SK-N-SH treated with all-trans-retinoic acid at 6 μM for 48 hours (cell line): ENCODE data around the gene GMPS.
A peak's percentile ranks its signal among the peaks of the same experiment; 100 is the strongest.
"Not testable (repeated sequence)": the region's sequence is repeated elsewhere in the genome, so short reads cannot be mapped to it uniquely, and the experiment has no call there.

Experiments used
- ATAC-seq: fragments of 200-7000 bp; cut with Tn5 transposase; 3 replicates; pipeline ENCODE4 v1.9.1; 2020; ENCODE audit warnings: mild to moderate bottlenecking, moderate library complexity
- ARNTL ChIP-seq: fragments of 450-650 bp; formaldehyde crosslinking; IDR thresholded peaks from 2 replicates; pipeline ENCODE4 v1.5.0; 2020; ENCODE audit warnings: low read depth, mild to moderate bottlenecking, moderate library complexity, borderline replicate concordance
- BACH2 ChIP-seq: fragments of 250-450 bp; sonication (Bioruptor Pico); IDR thresholded peaks from 2 replicates; pipeline ENCODE4 v1.9.0; 2021; ENCODE audit warnings: mild to moderate bottlenecking, borderline replicate concordance
- CSDC2 ChIP-seq: fragments of 250-450 bp; sonication (Bioruptor Pico); IDR thresholded peaks from 2 replicates; pipeline ENCODE4 v1.5.0; 2020; ENCODE audit warnings: mild to moderate bottlenecking, moderate library complexity
- ESRRG ChIP-seq: fragments of 250-450 bp; sonication (Bioruptor Pico); IDR thresholded peaks from 2 replicates; pipeline ENCODE4 v1.6.1; 2021; ENCODE audit warnings: mild to moderate bottlenecking
- GLIS3 ChIP-seq: fragments of 250-450 bp; sonication (Bioruptor Pico); IDR thresholded peaks from 2 replicates; pipeline ENCODE4 v1.5.0; 2020; ENCODE audit warnings: mild to moderate bottlenecking, moderate library complexity
- ISL1 ChIP-seq: fragments of 250-450 bp; sonication (Bioruptor Pico); IDR thresholded peaks from 2 replicates; pipeline ENCODE4 v2.1.2; 2022; ENCODE audit warnings: mild to moderate bottlenecking, moderate library complexity
- PATZ1 ChIP-seq: fragments of 250-450 bp; sonication (Bioruptor Pico); IDR thresholded peaks from 2 replicates; pipeline ENCODE4 v1.8.0; 2020; ENCODE audit warnings: mild to moderate bottlenecking, moderate library complexity, borderline replicate concordance
- RARB ChIP-seq: fragments of 250-450 bp; sonication (Bioruptor Pico); IDR thresholded peaks from 2 replicates; pipeline ENCODE4 v1.8.0; 2021; ENCODE audit warnings: mild to moderate bottlenecking, moderate library complexity
- SNAI2 ChIP-seq: fragments of 250-450 bp; sonication (Bioruptor Pico); IDR thresholded peaks from 2 replicates; pipeline ENCODE4 v1.5.0; 2020; ENCODE audit warnings: mild to moderate bottlenecking, moderate library complexity
- TCF4 ChIP-seq: fragments of 250-450 bp; sonication (Bioruptor Pico); IDR thresholded peaks from 2 replicates; pipeline ENCODE4 v1.8.0; 2021; ENCODE audit warnings: mild to moderate bottlenecking, moderate library complexity, borderline replicate concordance
- ZC3H10 ChIP-seq: fragments of 250-450 bp; sonication (Bioruptor Pico); IDR thresholded peaks from 2 replicates; pipeline ENCODE4 v1.5.1; 2021; ENCODE audit warnings: mild to moderate bottlenecking, moderate library complexity
- ZFP3 ChIP-seq: fragments of 250-450 bp; sonication (Bioruptor Pico); IDR thresholded peaks from 2 replicates; pipeline ENCODE4 v1.5.0; 2020; ENCODE audit warnings: mild to moderate bottlenecking, moderate library complexity
- ZFP30 ChIP-seq: fragments of 450-650 bp; formaldehyde crosslinking; IDR thresholded peaks from 2 replicates; pipeline ENCODE4 v1.5.0; 2022; ENCODE audit warnings: mild to moderate bottlenecking, moderate library complexity
- ZNF565 ChIP-seq: fragments of 450-650 bp; formaldehyde crosslinking; conservative IDR thresholded peaks from 2 replicates; pipeline ENCODE4 v1.5.0; 2020; ENCODE audit warnings: low read depth, mild to moderate bottlenecking, moderate library complexity
- ZNF70 ChIP-seq: fragments of 450-650 bp; formaldehyde crosslinking; IDR thresholded peaks from 2 replicates; pipeline ENCODE4 v1.5.0; 2020; ENCODE audit warnings: mild to moderate bottlenecking, moderate library complexity
- TF ChIP-seq, protein P1 (sequence below): fragments of 250-450 bp; sonication (Bioruptor Pico); IDR thresholded peaks from 2 replicates; pipeline ENCODE4 v1.5.0; 2020; ENCODE audit warnings: mild to moderate bottlenecking, moderate library complexity
- TF ChIP-seq, protein P2 (sequence below): fragments of 250-450 bp; sonication (Bioruptor Pico); IDR thresholded peaks from 2 replicates; pipeline ENCODE4 v1.8.0; 2021; ENCODE audit warnings: low read depth, mild to moderate bottlenecking, moderate library complexity, borderline replicate concordance

Gene GMPS

GRCh38 chr3:155870133-155870944, at the start of gene GMPS:
GMPS (plus strand) TSS chr3:155870650; CDS start chr3:155870871, 221 bp downstream.
- TF ChIP-seq CSDC2 (CRISPR knock-in tag) = no peak
- TF ChIP-seq, protein P1, sequence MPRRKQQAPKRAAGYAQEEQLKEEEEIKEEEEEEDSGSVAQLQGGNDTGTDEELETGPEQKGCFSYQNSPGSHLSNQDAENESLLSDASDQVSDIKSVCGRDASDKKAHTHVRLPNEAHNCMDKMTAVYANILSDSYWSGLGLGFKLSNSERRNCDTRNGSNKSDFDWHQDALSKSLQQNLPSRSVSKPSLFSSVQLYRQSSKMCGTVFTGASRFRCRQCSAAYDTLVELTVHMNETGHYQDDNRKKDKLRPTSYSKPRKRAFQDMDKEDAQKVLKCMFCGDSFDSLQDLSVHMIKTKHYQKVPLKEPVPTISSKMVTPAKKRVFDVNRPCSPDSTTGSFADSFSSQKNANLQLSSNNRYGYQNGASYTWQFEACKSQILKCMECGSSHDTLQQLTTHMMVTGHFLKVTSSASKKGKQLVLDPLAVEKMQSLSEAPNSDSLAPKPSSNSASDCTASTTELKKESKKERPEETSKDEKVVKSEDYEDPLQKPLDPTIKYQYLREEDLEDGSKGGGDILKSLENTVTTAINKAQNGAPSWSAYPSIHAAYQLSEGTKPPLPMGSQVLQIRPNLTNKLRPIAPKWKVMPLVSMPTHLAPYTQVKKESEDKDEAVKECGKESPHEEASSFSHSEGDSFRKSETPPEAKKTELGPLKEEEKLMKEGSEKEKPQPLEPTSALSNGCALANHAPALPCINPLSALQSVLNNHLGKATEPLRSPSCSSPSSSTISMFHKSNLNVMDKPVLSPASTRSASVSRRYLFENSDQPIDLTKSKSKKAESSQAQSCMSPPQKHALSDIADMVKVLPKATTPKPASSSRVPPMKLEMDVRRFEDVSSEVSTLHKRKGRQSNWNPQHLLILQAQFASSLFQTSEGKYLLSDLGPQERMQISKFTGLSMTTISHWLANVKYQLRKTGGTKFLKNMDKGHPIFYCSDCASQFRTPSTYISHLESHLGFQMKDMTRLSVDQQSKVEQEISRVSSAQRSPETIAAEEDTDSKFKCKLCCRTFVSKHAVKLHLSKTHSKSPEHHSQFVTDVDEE (CRISPR knock-in tag) = no peak
- TF ChIP-seq ZNF565 (CRISPR knock-in tag) = no peak
- no peak for TF ChIP-seq ESRRG (CRISPR knock-in tag)

DNA sequence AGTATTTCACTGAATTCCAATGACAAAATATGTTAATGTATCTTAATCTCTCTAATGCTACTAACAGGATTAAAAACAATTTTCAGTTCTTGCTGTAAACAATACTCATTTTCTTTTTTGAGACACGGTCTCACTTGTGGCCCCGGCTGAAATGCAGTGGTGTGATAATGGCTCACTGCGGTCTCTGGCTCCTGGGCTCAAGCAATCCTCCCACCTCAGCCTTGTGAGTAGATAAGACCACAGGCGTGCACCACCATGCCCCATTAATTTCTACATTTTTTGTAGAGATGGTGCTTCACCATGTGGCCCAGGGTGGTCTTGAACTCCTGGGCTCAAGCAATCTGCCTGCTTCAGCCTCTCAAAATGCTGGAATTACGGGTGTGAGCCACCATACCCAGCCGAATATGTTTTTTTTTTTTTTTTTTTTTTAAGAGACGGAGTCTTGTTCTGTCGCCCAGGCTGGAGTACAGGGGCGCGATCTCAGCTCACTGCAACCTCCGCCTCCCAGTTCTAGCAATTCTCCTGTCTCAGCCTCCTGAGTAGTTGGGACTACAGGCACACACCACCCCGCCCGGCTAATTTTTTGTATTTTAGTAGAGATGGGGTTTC, 41.9 kb upstream of the GMPS start:
- ATAC-seq = not testable (repeated sequence)

More at GRCh38 chr3:155870133-155870944, at the start of gene GMPS:
- ATAC-seq = peak; percentile 91

DNA sequence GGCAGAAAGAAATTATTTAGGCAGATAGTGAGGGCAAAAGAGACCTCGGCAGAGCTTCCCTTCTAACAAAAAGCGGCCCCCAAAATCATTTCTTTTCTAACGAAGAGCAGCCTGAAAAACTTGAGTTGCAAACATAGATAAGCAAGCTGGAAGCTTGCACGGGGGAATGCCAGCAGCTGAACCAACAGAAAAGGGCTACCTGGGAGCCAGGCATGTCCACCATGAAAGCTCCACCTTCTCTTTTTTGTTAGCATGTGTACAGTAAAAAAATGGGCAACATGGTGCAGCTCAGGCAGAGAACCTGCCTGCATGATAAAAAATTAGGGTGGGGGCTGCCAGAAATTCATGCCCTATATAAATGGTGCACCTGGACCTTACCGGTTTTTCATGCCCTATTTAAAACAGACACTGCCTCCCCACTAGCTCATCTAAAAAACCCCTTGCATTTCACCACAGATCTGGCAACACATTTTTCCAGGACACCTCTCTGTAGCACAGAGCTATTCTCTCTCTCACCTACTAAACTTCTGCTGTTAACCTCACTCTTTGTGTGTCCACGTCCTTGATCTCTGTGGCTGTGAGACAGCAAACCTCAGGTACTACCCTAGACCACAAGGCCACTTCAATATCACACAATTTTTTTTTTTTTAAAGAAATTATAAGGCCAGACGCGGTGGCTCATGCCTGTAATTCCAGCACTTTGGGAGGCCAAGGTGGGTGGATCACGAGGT, 34.9 kb upstream of the GMPS start:
- TF ChIP-seq SNAI2 = no peak
- TF ChIP-seq ZFP30 (CRISPR knock-in tag) = no peak
- no peak for TF ChIP-seq ZNF70 (CRISPR knock-in tag)
- no peak for TF ChIP-seq ARNTL (CRISPR knock-in tag)
- TF ChIP-seq, protein P1 (CRISPR knock-in tag) = no peak
- no peak for TF ChIP-seq RARB
- TF ChIP-seq BACH2 (CRISPR knock-in tag) = no peak
- no peak for TF ChIP-seq GLIS3 (CRISPR knock-in tag)
- ATAC-seq = no peak

GRCh38 chr3:155843569-155843968, 26.9 kb upstream of the GMPS start:
- TF ChIP-seq RARB (no peak), ZFP3 (CRISPR knock-in tag) (no peak), ISL1 (CRISPR knock-in tag) (no peak), ZC3H10 (no peak), TCF4 (CRISPR knock-in tag) (no peak), PATZ1 (no peak), CSDC2 (CRISPR knock-in tag) (no peak)
- TF ChIP-seq, protein P1 (CRISPR knock-in tag) = no peak
- TF ChIP-seq, protein P2, sequence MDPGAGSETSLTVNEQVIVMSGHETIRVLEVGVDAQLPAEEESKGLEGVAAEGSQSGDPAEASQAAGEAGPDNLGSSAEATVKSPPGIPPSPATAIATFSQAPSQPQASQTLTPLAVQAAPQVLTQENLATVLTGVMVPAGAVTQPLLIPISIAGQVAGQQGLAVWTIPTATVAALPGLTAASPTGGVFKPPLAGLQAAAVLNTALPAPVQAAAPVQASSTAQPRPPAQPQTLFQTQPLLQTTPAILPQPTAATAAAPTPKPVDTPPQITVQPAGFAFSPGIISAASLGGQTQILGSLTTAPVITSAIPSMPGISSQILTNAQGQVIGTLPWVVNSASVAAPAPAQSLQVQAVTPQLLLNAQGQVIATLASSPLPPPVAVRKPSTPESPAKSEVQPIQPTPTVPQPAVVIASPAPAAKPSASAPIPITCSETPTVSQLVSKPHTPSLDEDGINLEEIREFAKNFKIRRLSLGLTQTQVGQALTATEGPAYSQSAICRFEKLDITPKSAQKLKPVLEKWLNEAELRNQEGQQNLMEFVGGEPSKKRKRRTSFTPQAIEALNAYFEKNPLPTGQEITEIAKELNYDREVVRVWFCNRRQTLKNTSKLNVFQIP = no peak
- no peak for ATAC-seq
